Stimulated activated CD4-positive, alpha-beta T cell treated with anti-CD3 and anti-CD28 coated beads, TNF-alpha, amount 100 ng/mL, for 24 hours (primary cell): ENCODE data around the gene CHORDC1.

Experiments used
- DNase-seq, 3 experiments: peaks; one replicate each; pipeline ENCODE4 v3.0.0-alpha.2; 2020; ENCODE audit warnings: low read depth in 3 of 3

CHORDC1 gene

DNA sequence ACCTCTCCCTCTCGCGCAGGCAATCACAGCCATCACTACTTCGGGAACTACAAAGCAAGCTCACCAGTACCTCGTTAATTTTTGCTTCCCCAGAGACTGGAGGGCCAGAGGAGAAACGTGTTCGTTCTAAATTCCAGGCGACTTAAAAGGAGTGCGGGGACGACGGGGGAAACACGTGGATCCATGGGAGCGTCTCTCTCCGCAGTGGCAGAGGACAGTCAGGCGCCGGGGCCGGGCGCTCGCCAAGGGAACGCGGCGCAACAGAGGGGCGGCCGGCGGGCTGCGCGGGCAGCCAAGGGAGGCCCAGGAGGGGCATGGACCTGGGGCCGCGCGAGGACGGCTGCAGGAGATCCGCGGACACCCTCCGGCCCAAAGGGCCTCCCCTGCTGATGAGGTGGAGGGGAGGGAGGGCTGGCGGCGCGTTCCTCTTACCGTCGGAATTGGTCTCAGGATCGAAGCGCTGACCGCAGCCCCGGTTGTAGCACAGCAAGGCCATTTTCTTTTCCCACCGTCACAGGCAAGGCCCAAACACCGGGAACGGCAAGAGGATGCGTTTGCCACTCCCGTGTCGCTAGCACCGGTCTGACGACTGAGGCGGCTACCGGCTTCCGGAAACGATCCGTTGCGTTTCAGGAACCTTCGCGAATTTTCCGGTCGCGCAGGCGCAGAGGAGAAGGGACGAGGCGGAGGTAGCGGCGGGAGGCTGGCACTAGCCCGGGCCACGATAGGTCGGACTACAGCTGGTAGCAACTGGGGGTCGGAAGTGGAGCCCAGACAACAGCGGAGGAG lies at the start of gene CHORDC1:
Gene CHORDC1 (minus strand): TSS at position 591 of the 789 bp plus-strand sequence. CDS start 95 bp downstream, at position 496.
- DNase-seq = peak; percentile 90 to 94 (median 90)

- no peak for DNase-seq
These were observed 34.3 kb upstream of the CHORDC1 start for GRCh38 chr11:90257158-90257525.

GRCh38 chr11:90256404-90257157 lies 33.7 kb upstream of the CHORDC1 start:
- DNase-seq = no peak

- no peak for DNase-seq
These were observed 31.2 kb upstream of the CHORDC1 start for GRCh38 chr11:90254065-90254464.

GRCh38 chr11:90252053-90252452 lies 29.2 kb upstream of the CHORDC1 start:
- DNase-seq = no peak

- DNase-seq = no peak
These were observed 28.8 kb upstream of the CHORDC1 start for GRCh38 chr11:90251599-90251998.

GRCh38 chr11:90250970-90251369 lies 28.1 kb upstream of the CHORDC1 start:
- no peak for DNase-seq

- no peak for DNase-seq
These were observed 23.6 kb upstream of the CHORDC1 start for GRCh38 chr11:90246468-90246867.

- no peak for DNase-seq
These were observed 20.7 kb upstream of the CHORDC1 start for GRCh38 chr11:90243534-90243933.

- no peak for DNase-seq
These were observed 20.1 kb upstream of the CHORDC1 start for GRCh38 chr11:90242894-90243416.

- no peak for DNase-seq
These were observed 18.6 kb upstream of the CHORDC1 start for GRCh38 chr11:90241414-90241813.

DNA sequence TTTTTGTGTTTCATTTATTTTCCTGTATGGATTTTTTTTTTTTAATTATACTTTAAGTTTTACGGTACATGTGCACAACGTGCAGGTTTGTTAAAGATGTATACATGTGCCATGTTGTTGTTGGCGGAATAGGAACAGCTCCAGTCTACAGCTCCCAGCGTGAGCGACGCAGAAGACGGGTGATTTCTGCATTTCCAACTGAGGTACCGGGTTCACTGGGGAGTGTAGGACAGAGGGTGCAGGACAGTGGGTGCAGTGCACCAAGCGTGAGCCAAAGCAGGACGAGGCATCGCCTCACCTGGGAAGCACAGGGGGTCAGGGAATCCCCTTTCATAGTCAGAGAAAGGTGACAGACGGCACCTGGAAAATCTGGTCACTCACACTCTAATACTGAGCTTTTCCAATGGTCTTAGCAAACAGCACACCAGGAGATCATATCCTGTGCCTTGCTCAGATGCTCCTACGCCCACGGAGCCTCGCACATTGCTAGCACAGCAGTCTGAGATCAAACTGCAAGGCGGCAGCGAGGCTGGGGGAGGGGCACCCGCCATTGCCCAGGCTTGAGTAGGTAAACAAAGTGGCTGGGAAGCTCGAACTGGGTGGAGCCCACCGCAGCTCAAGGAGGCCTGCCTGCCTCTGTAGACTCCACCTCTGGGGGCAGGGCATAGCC lies 17.3 kb upstream of the CHORDC1 start:
- DNase-seq = peak in 2 of 3 experiments; percentile 18 to 51

DNA sequence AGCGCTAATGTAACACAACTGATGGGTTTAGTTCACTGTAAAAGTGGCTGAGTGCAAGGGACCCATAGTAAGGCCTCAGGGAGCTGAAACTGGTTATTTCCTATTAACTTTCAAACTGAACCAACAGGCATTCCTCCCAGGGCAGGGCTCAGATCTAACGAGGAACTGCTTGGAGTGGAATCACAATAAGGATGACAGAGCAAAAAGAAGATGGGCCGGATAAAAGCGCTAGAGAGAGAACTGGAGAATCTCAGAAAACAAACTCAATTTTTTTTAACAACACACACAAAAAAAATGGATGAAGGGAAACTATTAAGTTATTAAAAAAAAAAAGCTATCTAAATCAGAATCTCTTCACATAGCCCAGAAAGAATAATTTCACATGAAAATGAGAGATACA lies 14.2 kb upstream of the CHORDC1 start:
- DNase-seq = no peak

GRCh38 chr11:90235526-90235925 lies 12.7 kb upstream of the CHORDC1 start:
- DNase-seq = no peak

DNA sequence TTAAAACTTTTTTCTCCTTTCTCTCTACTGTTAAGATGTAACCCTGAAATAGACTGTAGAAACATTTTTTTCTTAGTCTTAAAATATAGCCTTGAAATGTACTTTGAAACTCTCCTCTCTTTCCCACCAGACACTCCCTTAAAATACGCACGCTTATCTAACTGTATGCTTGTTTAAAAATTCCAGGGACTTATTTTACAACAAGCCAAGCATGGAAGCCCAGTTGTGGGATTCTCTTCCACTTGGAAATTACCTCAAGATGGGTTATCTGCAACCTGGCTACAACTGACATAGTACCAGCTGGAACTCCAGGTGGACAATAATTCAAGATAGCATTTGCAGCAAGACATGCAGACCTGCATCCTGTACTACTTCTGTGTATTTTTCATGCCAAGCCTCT lies 12.1 kb upstream of the CHORDC1 start:
- no peak for DNase-seq

DNA sequence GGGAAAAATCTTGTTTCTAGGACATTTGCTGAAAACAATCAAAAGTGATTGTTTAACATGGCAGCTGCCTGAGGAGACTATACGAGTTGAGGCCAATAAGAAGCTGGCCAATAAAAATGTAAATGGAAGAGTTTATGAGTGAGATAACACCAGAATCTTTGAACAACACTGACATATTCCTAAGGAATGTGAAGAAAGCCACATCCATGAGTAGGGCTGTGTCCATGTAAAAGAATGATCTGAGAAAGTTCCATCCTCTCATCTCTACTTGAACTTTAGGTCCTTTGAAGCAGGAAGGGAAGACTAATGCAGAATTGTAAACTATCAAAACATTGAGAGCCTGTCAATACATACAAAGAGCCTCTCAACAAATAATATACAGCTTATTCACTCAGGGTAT lies 6.9 kb upstream of the CHORDC1 start:
- no peak for DNase-seq

GRCh38 chr11:90228056-90228455 lies 5.2 kb upstream of the CHORDC1 start:
- no peak for DNase-seq

- no peak for DNase-seq
These were observed 368 bp upstream of the CHORDC1 start for GRCh38 chr11:90223248-90223585.

GRCh38 chr11:90221803-90222458 lies 918 bp downstream of the CHORDC1 start:
- DNase-seq = no peak

- no peak for DNase-seq
These were observed 2.5 kb downstream of the CHORDC1 start for GRCh38 chr11:90220391-90220790.

DNA sequence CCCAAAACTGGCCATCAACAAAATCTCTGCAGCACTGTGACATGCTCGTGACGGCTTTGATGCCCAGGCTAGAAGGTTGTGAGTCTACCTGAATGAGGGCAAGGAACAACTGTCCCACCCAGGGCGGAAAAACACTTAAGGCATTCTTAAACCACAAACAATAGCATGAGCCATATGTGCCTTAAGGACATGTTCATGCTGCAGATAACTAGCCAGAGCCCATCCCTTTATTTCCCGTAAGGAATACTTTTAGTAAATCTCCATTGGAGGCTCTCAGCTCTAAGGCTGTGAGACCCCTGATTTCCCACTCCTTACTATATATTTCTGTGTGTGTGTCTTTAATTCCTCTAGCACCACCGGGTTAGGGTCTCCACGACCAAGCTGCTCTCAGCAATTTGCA lies 3.4 kb downstream of the CHORDC1 start:
- no peak for DNase-seq

DNA sequence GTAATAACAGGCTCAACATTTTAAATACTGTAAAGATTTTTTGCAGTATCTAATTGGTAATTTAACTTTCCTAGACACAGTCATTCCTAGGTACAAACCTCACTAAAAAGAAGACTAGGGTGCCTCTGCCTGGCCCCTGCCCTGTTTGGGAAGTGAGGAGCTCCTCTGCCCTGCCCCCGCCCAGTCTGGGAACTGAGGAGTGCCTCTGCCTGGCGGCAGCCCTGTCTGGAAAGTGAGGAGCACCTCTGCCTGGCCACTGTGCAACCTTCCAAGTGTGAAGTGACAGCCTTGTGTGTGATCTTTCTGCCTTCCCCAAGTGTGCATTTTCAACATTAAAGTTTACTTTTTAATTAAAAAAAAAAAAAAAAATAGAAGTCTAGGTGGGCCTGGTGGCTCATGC lies 4.2 kb downstream of the CHORDC1 start:
- DNase-seq = no peak
